ENCODE measurements around the gene NMNAT2. TPM values are rescaled to one million over a fixed set of nuclear protein-coding genes. Genes with fewer than 3 reads are reported as not detected.

NMNAT2 gene
- total RNA-seq, 4 donors from 2014 or later, result 0.20 to 0.48 (median 0.27) TPM; not detected in 1

DNA sequence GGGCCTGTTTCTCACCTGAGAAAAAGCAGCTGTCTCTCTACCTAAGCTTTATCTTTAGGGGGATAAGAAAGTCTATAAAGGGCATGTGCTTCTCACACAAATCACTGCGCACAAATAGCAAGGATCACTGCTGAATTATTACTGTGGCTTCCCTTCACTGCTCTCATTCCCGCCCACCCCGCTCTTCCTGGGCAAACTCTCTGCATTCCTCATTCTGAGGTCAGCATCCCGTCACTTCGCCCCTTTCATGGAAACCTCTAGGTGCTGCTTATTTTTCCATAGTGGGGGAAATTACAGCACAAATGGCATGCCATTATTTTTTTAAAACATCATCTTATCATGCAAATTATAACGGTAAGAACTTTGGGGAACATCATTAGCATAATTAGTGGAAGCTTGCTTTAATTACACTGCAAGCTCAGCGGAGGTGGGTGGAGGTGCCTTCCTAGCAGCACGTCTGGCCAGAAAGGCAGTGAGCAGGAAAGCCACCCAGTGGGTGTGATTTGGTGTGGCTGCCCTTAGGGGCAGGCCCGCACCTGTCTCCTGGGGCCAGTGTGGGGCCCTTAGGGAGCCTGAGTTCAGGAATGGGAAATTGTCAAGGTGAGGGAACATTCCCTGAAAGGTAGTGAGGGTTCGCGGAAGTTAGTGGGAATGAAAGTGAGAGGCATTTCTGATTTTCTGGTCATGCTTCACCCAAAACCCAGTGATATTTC is 126.2 kb downstream of the NMNAT2 start:
- in situ Hi-C loops (cut with MboI; ENCODE audit: low pct_ligation_motif_present in 1 of 4, low pct_unique_long_range_greater_than_20kb in 1 of 4, low sequenced_read_pairs in 3 of 4), result loop anchor here in 1 of 4 donors (25.0 kb wide), 1 partner anchor 245 kb away; no protein-coding TSS in a partner anchor
- 73 to 76% methylated on average over 6 to 11 of the region's 11 CpGs for WGBS, 2 donors (ENCODE audit: low coverage in 1 of 2)
- intact Hi-C loops (cut with DNase I; ENCODE audit: low total_unique reads), result no loop called here
- no peaks in the 10 kb centered on the region for H3K36me3 ChIP-seq
- H3K4me1 ChIP-seq, result peaks cover 0 to 7% (median 2%) of the 10 kb centered on the region in 4 donors
- DNase-seq, result no peak
- H3K9me3 ChIP-seq, result no peaks in the 10 kb centered on the region
- H3K27ac ChIP-seq, result peak overlapping the region; percentile 14 to 58 (median 40)
- TF ChIP-seq, protein P1, sequence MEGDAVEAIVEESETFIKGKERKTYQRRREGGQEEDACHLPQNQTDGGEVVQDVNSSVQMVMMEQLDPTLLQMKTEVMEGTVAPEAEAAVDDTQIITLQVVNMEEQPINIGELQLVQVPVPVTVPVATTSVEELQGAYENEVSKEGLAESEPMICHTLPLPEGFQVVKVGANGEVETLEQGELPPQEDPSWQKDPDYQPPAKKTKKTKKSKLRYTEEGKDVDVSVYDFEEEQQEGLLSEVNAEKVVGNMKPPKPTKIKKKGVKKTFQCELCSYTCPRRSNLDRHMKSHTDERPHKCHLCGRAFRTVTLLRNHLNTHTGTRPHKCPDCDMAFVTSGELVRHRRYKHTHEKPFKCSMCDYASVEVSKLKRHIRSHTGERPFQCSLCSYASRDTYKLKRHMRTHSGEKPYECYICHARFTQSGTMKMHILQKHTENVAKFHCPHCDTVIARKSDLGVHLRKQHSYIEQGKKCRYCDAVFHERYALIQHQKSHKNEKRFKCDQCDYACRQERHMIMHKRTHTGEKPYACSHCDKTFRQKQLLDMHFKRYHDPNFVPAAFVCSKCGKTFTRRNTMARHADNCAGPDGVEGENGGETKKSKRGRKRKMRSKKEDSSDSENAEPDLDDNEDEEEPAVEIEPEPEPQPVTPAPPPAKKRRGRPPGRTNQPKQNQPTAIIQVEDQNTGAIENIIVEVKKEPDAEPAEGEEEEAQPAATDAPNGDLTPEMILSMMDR (IDR thresholded peaks at IDR 0.05), result no peak
- TF ChIP-seq POLR2A (IDR thresholded peaks at IDR 0.05), result no peak
- TF ChIP-seq EP300 (IDR thresholded peaks at IDR 0.05; ENCODE audit: low read depth), result peak; percentile 45
- no peak overlapping the region for H3K4me3 ChIP-seq
- no peaks in the 10 kb centered on the region for H3K27me3 ChIP-seq

DNA sequence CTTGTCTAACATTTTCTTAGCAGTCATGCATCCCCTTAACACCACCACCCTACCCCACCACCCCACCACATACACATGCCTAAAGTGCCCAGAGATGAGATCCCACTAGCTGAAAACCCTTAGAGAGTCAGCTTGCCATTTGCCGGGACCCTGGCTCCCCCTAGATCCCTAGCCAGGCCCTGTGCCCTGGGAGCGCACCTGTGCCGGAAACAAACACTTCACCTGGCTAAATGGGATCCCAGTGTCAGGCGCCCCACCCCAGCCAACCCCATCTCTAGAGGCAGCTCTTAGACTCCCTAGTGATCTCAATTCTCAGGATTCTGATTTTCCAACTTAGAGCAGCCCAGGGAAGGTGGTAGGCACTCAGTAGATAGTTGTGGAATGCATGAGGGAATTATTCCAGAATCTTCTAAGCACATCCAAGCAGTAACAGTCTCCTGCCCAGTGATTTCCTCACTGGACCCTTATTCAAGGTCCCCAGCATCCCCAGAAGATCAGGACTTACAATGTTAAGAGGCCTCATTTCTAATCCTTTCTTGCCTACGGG is 126.9 kb downstream of the NMNAT2 start:
- Histone ChIP-seq H3K4me1 (peaks cover 0 to 7% (median 3%) of the 10 kb centered on the region in 4 donors), H3K9me3 (no peaks in the 10 kb centered on the region), H3K4me3 (no peak overlapping the region), H3K27me3 (no peaks in the 10 kb centered on the region), H3K27ac (peak overlapping the region; percentile 14 to 58 (median 40)), H3K36me3 (no peaks in the 10 kb centered on the region)
- intact Hi-C loops (cut with DNase I; ENCODE audit: low total_unique reads), result no loop called here
- no peak for TF ChIP-seq EP300 (IDR thresholded peaks at IDR 0.05; ENCODE audit: low read depth)
- TF ChIP-seq, protein P1 (IDR thresholded peaks at IDR 0.05), result no peak
- TF ChIP-seq POLR2AphosphoS5 (IDR thresholded peaks at IDR 0.05), result no peak
- TF ChIP-seq POLR2A (IDR thresholded peaks at IDR 0.05), result no peak
- no peak for DNase-seq
- in situ Hi-C loops (cut with MboI; ENCODE audit: low pct_ligation_motif_present in 1 of 4, low pct_unique_long_range_greater_than_20kb in 1 of 4, low sequenced_read_pairs in 3 of 4), result loop anchor here in 1 of 4 donors (25.0 kb wide), 1 partner anchor 246 kb away; no protein-coding TSS in a partner anchor
- 13 to 86% methylated on average over 1 to 5 of the region's 5 CpGs for WGBS, 2 donors (ENCODE audit: low coverage in 1 of 2)

DNA sequence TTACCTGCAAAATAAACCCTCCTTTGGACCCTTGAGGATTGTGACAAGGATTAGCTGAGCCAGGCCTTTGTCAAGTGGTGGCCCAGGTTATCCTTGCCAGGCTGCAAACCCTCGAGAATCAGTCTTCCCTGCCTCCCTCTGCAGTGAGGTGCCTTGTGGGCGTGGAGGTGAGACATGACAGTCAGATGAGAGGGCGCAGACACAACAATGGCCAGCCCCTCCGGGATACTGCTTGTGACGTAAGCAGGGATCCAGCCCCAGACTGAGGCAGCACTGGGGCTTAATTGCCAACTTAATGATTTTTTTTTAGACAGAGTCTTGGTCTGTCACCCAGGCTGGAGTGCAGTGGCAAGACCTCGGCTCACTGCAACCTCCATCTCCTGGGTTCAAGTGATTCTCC is 127.6 kb downstream of the NMNAT2 start:
- intact Hi-C loops (cut with DNase I; ENCODE audit: low total_unique reads), result no loop called here
- TF ChIP-seq POLR2A (IDR thresholded peaks at IDR 0.05) (no peak), POLR2AphosphoS5 (IDR thresholded peaks at IDR 0.05) (no peak)
- 60 to 86% methylated on average over 2 to 6 of the region's 6 CpGs for WGBS, 2 donors (ENCODE audit: low coverage in 1 of 2)
- H3K4me3 ChIP-seq, result no peak overlapping the region
- peaks cover 0 to 7% (median 3%) of the 10 kb centered on the region in 4 donors for H3K4me1 ChIP-seq
- no peaks in the 10 kb centered on the region for H3K36me3 ChIP-seq
- H3K27ac ChIP-seq, result peak overlapping the region in 2 of 4 donors; percentile 35 to 58
- no peak for DNase-seq
- in situ Hi-C loops (cut with MboI; ENCODE audit: low pct_ligation_motif_present in 1 of 4, low pct_unique_long_range_greater_than_20kb in 1 of 4, low sequenced_read_pairs in 3 of 4), result loop anchor here in 1 of 4 donors (25.0 kb wide), 1 partner anchor 247 kb away; no protein-coding TSS in a partner anchor
- H3K27me3 ChIP-seq, result no peaks in the 10 kb centered on the region
- H3K9me3 ChIP-seq, result no peaks in the 10 kb centered on the region

DNA sequence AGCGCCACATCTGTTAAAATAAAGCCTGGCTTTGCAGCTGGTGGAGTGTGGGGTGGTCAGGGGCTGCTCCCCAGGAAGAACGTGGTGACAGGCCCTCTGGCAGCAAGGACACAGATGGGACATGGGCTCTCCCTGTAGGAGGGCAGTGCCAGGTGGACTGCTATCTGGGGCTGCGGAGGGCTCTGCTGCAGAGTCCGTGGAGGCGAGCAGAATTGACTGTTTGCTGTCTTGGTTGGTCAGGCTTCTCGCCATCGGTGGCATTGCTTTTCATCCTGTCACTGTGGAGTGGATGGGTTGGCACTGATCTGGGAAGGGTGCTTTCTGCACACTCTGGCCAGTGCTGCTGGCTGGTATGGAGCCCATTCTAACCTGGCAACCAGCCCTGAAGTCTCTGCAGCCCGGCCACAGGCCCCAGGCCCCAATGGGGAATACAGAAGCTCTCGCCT is 129.1 kb downstream of the NMNAT2 start:
- no peak overlapping the region for H3K4me3 ChIP-seq
- intact Hi-C loops (cut with DNase I; ENCODE audit: low total_unique reads), result loop anchor here (10.0 kb wide), 2 partner anchors 186 to 336 kb away; partner anchors contain the start of gene SMG7
- no peak for TF ChIP-seq EP300 (IDR thresholded peaks at IDR 0.05; ENCODE audit: low read depth)
- no peak for TF ChIP-seq POLR2AphosphoS5 (IDR thresholded peaks at IDR 0.05)
- TF ChIP-seq, protein P1 (IDR thresholded peaks at IDR 0.05), result no peak
- TF ChIP-seq POLR2A (IDR thresholded peaks at IDR 0.05), result no peak
- H3K9me3 ChIP-seq, result no peaks in the 10 kb centered on the region
- H3K4me1 ChIP-seq, result peaks cover 0 to 7% (median 3%) of the 10 kb centered on the region in 4 donors
- in situ Hi-C loops (cut with MboI; ENCODE audit: low pct_ligation_motif_present in 1 of 4, low pct_unique_long_range_greater_than_20kb in 1 of 4, low sequenced_read_pairs in 3 of 4), result loop anchor here in 3 of 4 donors (10.0 to 25.0 kb wide), 3 partner anchors 248 to 324 kb away; no protein-coding TSS in a partner anchor
- WGBS, 2 donors (ENCODE audit: low coverage in 1 of 2), result 83% methylated on average over 9 of the region's 9 CpGs; no CpG with 5 or more reads in 1 of the 2 donors
- no peak overlapping the region for H3K27ac ChIP-seq
- no peak for DNase-seq
- no peaks in the 10 kb centered on the region for H3K27me3 ChIP-seq
- H3K36me3 ChIP-seq, result no peaks in the 10 kb centered on the region

All from transverse colon (tissue), 4 donors.